Loucy (cell line): ENCODE measurements around the gene NEDD4L.

Experiments
- H2AFZ ChIP-seq: fragments of 200-600 bp; sonication (generic); 2 replicates; pipeline ENCODE4 v1.6.0; 2016; ENCODE audit warnings: antibody characterized with exemption, mild to moderate bottlenecking, low read length, moderate library complexity
- H3F3A ChIP-seq: fragments of 200-600 bp; 2 replicates; pipeline ENCODE4 v1.6.0; 2016; ENCODE audit warnings: antibody characterized with exemption, low read depth, mild to moderate bottlenecking
- H3K27me3 ChIP-seq: fragments of 200-600 bp; sonication (generic); 2 replicates; pipeline ENCODE4 v1.6.1; 2014; ENCODE audit warnings: low read length, mild to moderate bottlenecking; ENCODE audit not compliant: insufficient read depth, poor library complexity, severe bottlenecking
- H3K36me3 ChIP-seq: fragments of 200-600 bp; sonication (generic); 2 replicates; pipeline ENCODE4 v1.6.1; 2016; ENCODE audit warnings: low read length; ENCODE audit not compliant: insufficient read depth
- H3K4me1 ChIP-seq: fragments of 200-600 bp; sonication (generic); 2 replicates; pipeline ENCODE4 v1.5.1; 2014; ENCODE audit warnings: low read length, mild to moderate bottlenecking; ENCODE audit not compliant: insufficient read depth, poor library complexity, severe bottlenecking
- H3K4me2 ChIP-seq: fragments of 200-600 bp; sonication (generic); 2 replicates; pipeline ENCODE4 v1.6.0; 2014; ENCODE audit warnings: antibody characterized with exemption, low read length, low read depth, mild to moderate bottlenecking; ENCODE audit not compliant: poor library complexity, severe bottlenecking
- H3K4me3 ChIP-seq: fragments of 200-600 bp; sonication (generic); 2 replicates; pipeline ENCODE4 v1.5.1; 2014; ENCODE audit warnings: low read length, mild to moderate bottlenecking, mixed read lengths; ENCODE audit not compliant: poor library complexity, severe bottlenecking
- H3K79me2 ChIP-seq: fragments of 200-600 bp; sonication (generic); 2 replicates; pipeline ENCODE4 v1.6.1; 2014; ENCODE audit warnings: low read length; ENCODE audit not compliant: insufficient read depth
- H3K9ac ChIP-seq: fragments of 200-600 bp; sonication (generic); 2 replicates; pipeline ENCODE4 v1.6.0; 2014; ENCODE audit warnings: mild to moderate bottlenecking, low read depth, low read length, moderate library complexity; ENCODE audit not compliant: poor library complexity, severe bottlenecking
- H3K9me2 ChIP-seq: fragments of 200-600 bp; sonication (generic); replicated peaks from 2 replicates; pipeline ENCODE4 v1.6.1; 2016; ENCODE audit warnings: low read depth, low read length, mixed read lengths
- H3K9me3 ChIP-seq: fragments of 200-600 bp; sonication (generic); 2 replicates; pipeline ENCODE4 v1.6.1; 2014; ENCODE audit warnings: mild to moderate bottlenecking, antibody characterized with exemption, low read length, low read depth; ENCODE audit not compliant: insufficient read depth
- H4K20me1 ChIP-seq: fragments of 200-600 bp; sonication (generic); 2 replicates; pipeline ENCODE4 v1.6.0; 2014; ENCODE audit warnings: antibody characterized with exemption, low read length, mild to moderate bottlenecking; ENCODE audit not compliant: insufficient read depth, poor library complexity, severe bottlenecking
- EZH2phosphoT487 ChIP-seq: fragments of 200-600 bp; IDR thresholded peaks from 2 replicates; pipeline ENCODE4 v1.6.1; 2018; ENCODE audit warnings: antibody characterized with exemption, mild to moderate bottlenecking, moderate library complexity, borderline replicate concordance
- TF ChIP-seq, protein P1 (sequence below): fragments of 200-600 bp; sonication (generic); conservative IDR thresholded peaks from 2 replicates; pipeline ENCODE4 v1.5.1; 2014; ENCODE audit warnings: mild to moderate bottlenecking, antibody characterized with exemption, low read length

The NEDD4L gene

DNA sequence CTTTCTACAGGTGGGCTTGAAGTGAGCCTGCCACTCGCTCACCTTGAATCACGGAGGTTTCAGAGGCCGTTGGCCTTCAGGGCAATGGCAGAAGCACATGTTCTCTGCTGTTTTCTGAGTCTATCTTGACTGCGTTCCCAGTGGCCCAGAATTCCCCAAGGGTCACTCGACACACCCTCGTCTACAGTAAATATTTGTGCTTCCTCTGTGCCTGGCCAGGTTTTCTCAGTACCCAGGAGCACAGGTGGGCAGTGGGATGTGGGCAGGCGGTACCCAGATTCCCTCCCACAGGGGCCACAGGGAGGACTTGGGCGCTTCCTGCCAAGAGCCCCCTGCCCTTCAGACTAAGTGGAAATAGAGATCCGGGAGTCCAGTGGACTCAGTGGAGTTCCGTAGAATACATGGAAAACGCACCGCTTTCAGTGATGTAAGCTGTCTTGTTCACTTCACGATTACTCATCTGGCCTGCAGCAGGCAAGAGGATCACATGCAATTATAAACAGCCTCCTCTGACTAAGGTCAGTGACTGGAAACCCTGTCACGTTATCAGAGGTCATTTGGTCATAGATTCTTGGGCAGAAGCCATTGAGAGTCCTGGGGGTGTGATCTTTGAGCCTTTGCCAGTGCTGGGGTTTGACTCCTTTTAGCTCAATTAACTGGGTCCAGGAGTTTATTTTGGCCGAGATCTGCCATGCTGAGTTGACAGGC is 179.8 kb downstream of the NEDD4L start:
- Histone ChIP-seq H3K27me3 (no peaks in the 10 kb centered on the region), H3F3A (no peaks in the 10 kb centered on the region), H3K79me2 (no peaks in the 10 kb centered on the region), H3K36me3 (no peaks in the 10 kb centered on the region), H4K20me1 (no peaks in the 10 kb centered on the region), H3K9ac (no peak overlapping the region), H3K4me2 (no peak overlapping the region), H2AFZ (no peak overlapping the region), H3K4me1 (peaks cover 14% of the 10 kb centered on the region), H3K9me3 (no peaks in the 10 kb centered on the region), H3K4me3 (no peak overlapping the region), H3K9me2 (no peaks in the 10 kb centered on the region)
- no peak for TF ChIP-seq EZH2phosphoT487
- TF ChIP-seq, protein P1, sequence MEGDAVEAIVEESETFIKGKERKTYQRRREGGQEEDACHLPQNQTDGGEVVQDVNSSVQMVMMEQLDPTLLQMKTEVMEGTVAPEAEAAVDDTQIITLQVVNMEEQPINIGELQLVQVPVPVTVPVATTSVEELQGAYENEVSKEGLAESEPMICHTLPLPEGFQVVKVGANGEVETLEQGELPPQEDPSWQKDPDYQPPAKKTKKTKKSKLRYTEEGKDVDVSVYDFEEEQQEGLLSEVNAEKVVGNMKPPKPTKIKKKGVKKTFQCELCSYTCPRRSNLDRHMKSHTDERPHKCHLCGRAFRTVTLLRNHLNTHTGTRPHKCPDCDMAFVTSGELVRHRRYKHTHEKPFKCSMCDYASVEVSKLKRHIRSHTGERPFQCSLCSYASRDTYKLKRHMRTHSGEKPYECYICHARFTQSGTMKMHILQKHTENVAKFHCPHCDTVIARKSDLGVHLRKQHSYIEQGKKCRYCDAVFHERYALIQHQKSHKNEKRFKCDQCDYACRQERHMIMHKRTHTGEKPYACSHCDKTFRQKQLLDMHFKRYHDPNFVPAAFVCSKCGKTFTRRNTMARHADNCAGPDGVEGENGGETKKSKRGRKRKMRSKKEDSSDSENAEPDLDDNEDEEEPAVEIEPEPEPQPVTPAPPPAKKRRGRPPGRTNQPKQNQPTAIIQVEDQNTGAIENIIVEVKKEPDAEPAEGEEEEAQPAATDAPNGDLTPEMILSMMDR: no peak

DNA sequence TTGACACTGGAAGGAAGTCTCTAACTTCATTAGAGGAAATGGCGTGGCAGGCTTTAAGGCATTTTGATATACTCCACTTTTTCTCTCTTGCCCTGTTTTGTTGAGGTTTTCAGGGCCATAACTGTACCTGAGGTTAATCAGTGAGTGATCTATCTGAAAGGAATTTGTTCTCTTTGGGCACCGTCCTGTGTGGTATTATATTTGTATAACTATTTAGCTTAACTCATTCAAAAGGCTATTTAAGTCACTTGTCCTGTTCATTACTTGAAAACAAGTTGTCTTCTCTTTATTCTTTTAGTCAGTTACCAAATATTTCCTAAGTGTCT is 180.4 kb downstream of the NEDD4L start:
- H3K4me3 ChIP-seq: no peak overlapping the region
- no peak overlapping the region for H3K9ac ChIP-seq
- H3F3A ChIP-seq: no peaks in the 10 kb centered on the region
- no peaks in the 10 kb centered on the region for H3K27me3 ChIP-seq
- no peak overlapping the region for H3K4me2 ChIP-seq
- TF ChIP-seq EZH2phosphoT487: no peak
- TF ChIP-seq, protein P1: no peak
- H3K36me3 ChIP-seq: no peaks in the 10 kb centered on the region
- H3K79me2 ChIP-seq: no peaks in the 10 kb centered on the region
- no peaks in the 10 kb centered on the region for H4K20me1 ChIP-seq
- no peak overlapping the region for H2AFZ ChIP-seq
- peaks cover 14% of the 10 kb centered on the region for H3K4me1 ChIP-seq
- H3K9me3 ChIP-seq: no peaks in the 10 kb centered on the region
- H3K9me2 ChIP-seq: no peaks in the 10 kb centered on the region

DNA sequence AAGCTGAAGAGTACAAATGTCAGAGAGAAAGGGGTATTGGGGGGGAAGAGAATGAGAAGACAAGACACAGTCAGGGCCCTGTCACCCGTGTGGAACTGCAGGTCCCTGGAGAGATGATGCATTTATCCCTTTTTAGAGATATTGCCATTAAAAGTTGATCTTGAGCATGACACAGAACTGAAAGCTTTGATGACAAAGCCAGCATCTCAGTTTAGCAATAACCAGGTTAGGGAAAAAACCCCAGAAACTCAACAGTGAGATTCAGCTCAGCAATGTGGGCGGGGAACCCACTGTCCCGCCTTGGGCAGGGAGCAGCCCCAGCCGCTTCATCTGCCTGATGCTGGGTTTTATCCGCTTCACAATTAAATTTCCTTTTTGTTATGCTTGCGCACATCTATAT is 181.1 kb downstream of the NEDD4L start:
- Histone ChIP-seq H4K20me1 (no peaks in the 10 kb centered on the region), H3K9me2 (no peaks in the 10 kb centered on the region), H3K4me1 (peaks cover 14% of the 10 kb centered on the region), H3K27me3 (no peaks in the 10 kb centered on the region), H3K4me2 (no peak overlapping the region), H3K36me3 (no peaks in the 10 kb centered on the region), H2AFZ (no peak overlapping the region), H3K9ac (no peak overlapping the region), H3K79me2 (no peaks in the 10 kb centered on the region), H3F3A (no peaks in the 10 kb centered on the region), H3K9me3 (no peaks in the 10 kb centered on the region), H3K4me3 (no peak overlapping the region)
- TF ChIP-seq EZH2phosphoT487: no peak
- TF ChIP-seq, protein P1: no peak
